ENCODE data around the gene WDR11.
A peak's percentile ranks its signal among the peaks of the same experiment; 100 is the strongest.

Gene WDR11

DNA sequence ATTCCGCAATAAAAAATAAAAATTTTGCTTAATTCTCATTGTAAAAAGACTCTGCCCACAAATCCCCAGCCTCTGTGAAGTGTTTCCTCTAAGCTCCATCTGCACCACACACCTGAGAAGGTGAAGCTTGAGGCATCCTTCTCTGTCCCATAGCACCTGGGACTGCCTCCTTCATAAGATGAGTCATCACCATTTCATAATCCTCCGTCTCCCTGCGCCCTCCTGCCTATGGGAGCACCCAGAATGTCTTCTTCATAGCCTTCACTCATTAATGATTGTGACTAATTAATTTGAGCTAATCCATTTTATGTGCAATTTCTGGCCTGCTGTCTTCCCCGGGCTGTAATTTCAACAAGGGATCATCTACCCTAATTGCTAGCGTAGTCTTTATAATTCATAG is 90.3 kb downstream of the WDR11 start:
- Histone ChIP-seq H4K20me1 (no peaks in the 10 kb centered on the region), H3K4me2 (no peak overlapping the region), H3K9me3 (no peaks in the 10 kb centered on the region), H3K36me3 (no peaks in the 10 kb centered on the region), H3K4me3 (no peak overlapping the region), H3K27me3 (no peaks in the 10 kb centered on the region), H3K27ac (no peak overlapping the region), H3K9ac (no peak overlapping the region), H3K4me1 (0 out of 2 replicates have a peak, but pooled peaks cover 7% of the 10 kb centered on the region)
- TF ChIP-seq Cebpa-rat (IDR thresholded peaks at IDR 0.05): no peak

DNA sequence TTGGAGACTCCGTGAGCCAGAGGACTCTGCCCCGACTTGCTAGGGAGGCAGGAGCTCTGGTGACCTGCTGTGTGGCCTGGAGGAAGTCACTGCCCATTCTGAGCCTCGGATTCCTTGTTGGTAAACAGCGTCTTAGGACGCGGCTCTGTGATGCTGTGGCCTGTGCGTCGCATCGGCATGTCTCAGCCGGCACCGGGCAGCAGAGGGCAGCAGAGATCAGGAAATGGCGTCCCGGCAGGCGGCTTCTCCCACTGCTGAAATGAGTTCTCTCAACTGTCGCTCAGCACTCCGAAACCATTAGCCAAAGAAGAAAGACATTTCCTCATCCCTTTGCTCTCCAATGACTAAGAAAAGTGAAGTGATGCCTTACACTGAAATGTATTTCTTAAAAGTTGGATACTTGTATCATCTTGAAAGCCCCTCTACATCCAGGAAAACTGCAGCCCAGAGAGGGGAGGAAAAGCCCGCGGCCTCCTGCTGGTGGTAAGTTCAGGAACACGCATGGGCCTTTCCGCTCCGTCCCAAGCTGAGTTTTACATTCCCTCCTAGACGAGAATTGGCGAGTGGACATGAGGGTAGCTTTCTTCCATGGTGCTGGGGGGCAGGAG is 91.7 kb downstream of the WDR11 start:
- H4K20me1 ChIP-seq: no peaks in the 10 kb centered on the region
- no peaks in the 10 kb centered on the region for H3K36me3 ChIP-seq
- no peak overlapping the region for H3K4me3 ChIP-seq
- H3K4me1 ChIP-seq: 0 out of 2 replicates have a peak, but pooled peaks cover 7% of the 10 kb centered on the region
- TF ChIP-seq Cebpa-rat (IDR thresholded peaks at IDR 0.05): no peak
- no peak overlapping the region for H3K4me2 ChIP-seq
- H3K27me3 ChIP-seq: no peaks in the 10 kb centered on the region
- H3K9ac ChIP-seq: no peak overlapping the region
- no peaks in the 10 kb centered on the region for H3K9me3 ChIP-seq
- H3K27ac ChIP-seq: no peak overlapping the region

- no peak for TF ChIP-seq Cebpa-rat (IDR thresholded peaks at IDR 0.05)
- Histone ChIP-seq H3K27me3 (no peaks in the 10 kb centered on the region), H3K27ac (no peak overlapping the region), H3K4me2 (no peak overlapping the region), H3K9me3 (no peaks in the 10 kb centered on the region), H3K4me3 (no peak overlapping the region), H4K20me1 (no peaks in the 10 kb centered on the region), H3K36me3 (no peaks in the 10 kb centered on the region), H3K9ac (no peak overlapping the region), H3K4me1 (0 out of 2 replicates have a peak, but pooled peaks cover 7% of the 10 kb centered on the region)
Measured at GRCh38 chr10:120943542-120943941, 92.4 kb downstream of the WDR11 start.

- H3K27ac ChIP-seq: no peak overlapping the region
- H3K27me3 ChIP-seq: peaks cover 5% of the 10 kb centered on the region; the same call in 1 of the 2 replicates
- no peaks in the 10 kb centered on the region for H4K20me1 ChIP-seq
- TF ChIP-seq Cebpa-rat (IDR thresholded peaks at IDR 0.05): no peak
- H3K4me3 ChIP-seq: no peak overlapping the region
- peaks cover 9% of the 10 kb centered on the region for H3K9me3 ChIP-seq
- 0 out of 2 replicates have a peak, but pooled peaks cover 7% of the 10 kb centered on the region for H3K4me1 ChIP-seq
- H3K36me3 ChIP-seq: no peaks in the 10 kb centered on the region
- no peak overlapping the region for H3K4me2 ChIP-seq
- no peak overlapping the region for H3K9ac ChIP-seq
Measured at GRCh38 chr10:120944586-120945125, 93.5 kb downstream of the WDR11 start.

DNA sequence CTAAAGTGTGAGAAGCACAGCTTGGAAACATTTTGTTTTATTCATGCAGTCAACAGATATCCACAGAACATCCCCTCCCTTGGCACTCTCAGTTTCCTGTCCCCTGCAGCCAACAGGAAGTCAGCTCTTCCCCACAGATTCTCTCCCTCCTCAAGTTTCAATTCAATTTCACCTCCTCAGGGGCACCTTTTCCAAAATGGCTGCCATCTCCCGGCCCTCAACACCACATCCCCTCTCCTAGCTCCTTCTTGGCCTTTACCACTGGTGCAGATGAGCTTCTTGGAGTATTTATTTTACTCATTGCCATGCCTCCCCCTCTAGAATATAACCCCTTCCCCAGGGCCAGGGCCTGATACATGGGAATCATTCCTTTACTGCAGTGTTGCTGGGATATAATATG is 94.0 kb downstream of the WDR11 start:
- Histone ChIP-seq H3K4me2 (no peak overlapping the region), H3K4me3 (no peak overlapping the region), H3K9me3 (peaks cover 14% of the 10 kb centered on the region), H3K4me1 (0 out of 2 replicates have a peak, but pooled peaks cover 7% of the 10 kb centered on the region), H3K27ac (no peak overlapping the region), H3K36me3 (no peaks in the 10 kb centered on the region), H3K27me3 (peaks cover 10% of the 10 kb centered on the region; the same call in 1 of the 2 replicates), H4K20me1 (no peaks in the 10 kb centered on the region), H3K9ac (no peak overlapping the region)
- no peak for TF ChIP-seq Cebpa-rat (IDR thresholded peaks at IDR 0.05)

- peaks cover 14% of the 10 kb centered on the region for H3K9me3 ChIP-seq
- peaks cover 10% of the 10 kb centered on the region; the same call in 1 of the 2 replicates for H3K27me3 ChIP-seq
- H3K4me2 ChIP-seq: no peak overlapping the region
- H3K36me3 ChIP-seq: no peaks in the 10 kb centered on the region
- no peak overlapping the region for H3K4me3 ChIP-seq
- H3K4me1 ChIP-seq: 0 out of 2 replicates have a peak, but pooled peaks cover 7% of the 10 kb centered on the region
- no peak for TF ChIP-seq Cebpa-rat (IDR thresholded peaks at IDR 0.05)
- H3K27ac ChIP-seq: no peak overlapping the region
- no peak overlapping the region for H3K9ac ChIP-seq
- no peaks in the 10 kb centered on the region for H4K20me1 ChIP-seq
Measured at GRCh38 chr10:120945801-120946302, 94.7 kb downstream of the WDR11 start.

GRCh38 chr10:120946497-120946896 is 95.3 kb downstream of the WDR11 start:
- Histone ChIP-seq H3K36me3 (no peaks in the 10 kb centered on the region), H3K9ac (no peak overlapping the region), H3K4me1 (0 out of 2 replicates have a peak, but pooled peaks cover 7% of the 10 kb centered on the region), H3K4me2 (no peak overlapping the region), H4K20me1 (no peaks in the 10 kb centered on the region), H3K4me3 (no peak overlapping the region), H3K9me3 (peaks cover 14% of the 10 kb centered on the region), H3K27ac (no peak overlapping the region), H3K27me3 (peaks cover 10% of the 10 kb centered on the region; the same call in 1 of the 2 replicates)
- TF ChIP-seq Cebpa-rat (IDR thresholded peaks at IDR 0.05): no peak

GRCh38 chr10:120948889-120949608 is 97.9 kb downstream of the WDR11 start:
- Histone ChIP-seq H3K9me3 (peaks cover 25% of the 10 kb centered on the region), H3K4me2 (peak overlapping the region; percentile 75), H4K20me1 (no peaks in the 10 kb centered on the region), H3K4me3 (peak overlapping the region; percentile 62), H3K27ac (no peak overlapping the region), H3K36me3 (no peaks in the 10 kb centered on the region), H3K4me1 (0 out of 2 replicates have a peak, but pooled peaks cover 7% of the 10 kb centered on the region), H3K9ac (no peak overlapping the region), H3K27me3 (peaks cover 10% of the 10 kb centered on the region; the same call in 1 of the 2 replicates)
- TF ChIP-seq Cebpa-rat (IDR thresholded peaks at IDR 0.05): no peak

DNA sequence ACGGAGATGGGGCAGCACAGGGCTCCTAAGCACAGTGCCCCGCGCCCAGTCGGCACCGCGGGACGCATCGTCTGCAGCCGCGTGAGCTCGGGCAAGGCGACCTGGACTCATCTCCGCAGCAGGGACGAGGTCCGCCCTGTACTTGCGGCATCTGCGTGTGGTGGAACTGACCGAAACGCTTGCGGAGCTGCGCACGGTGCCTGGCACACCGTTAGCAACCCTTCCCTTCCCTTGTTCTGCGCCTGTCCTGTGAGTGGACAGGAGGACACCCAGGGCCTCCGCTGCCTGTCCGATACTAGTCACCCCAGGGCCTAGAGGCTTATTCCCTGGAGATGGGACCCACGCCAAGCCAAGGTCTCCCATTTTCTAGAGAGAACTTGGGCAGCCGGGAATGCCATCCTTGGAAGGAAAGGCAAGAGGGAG is 98.5 kb downstream of the WDR11 start:
- no peak overlapping the region for H3K27ac ChIP-seq
- H3K4me1 ChIP-seq: 0 out of 2 replicates have a peak, but pooled peaks cover 7% of the 10 kb centered on the region
- no peaks in the 10 kb centered on the region for H4K20me1 ChIP-seq
- no peak for TF ChIP-seq Cebpa-rat (IDR thresholded peaks at IDR 0.05)
- H3K9me3 ChIP-seq: peaks cover 26% of the 10 kb centered on the region
- H3K4me3 ChIP-seq: no peak overlapping the region
- peak overlapping the region; percentile 75; the same call in 1 of the 2 replicates for H3K4me2 ChIP-seq
- H3K36me3 ChIP-seq: no peaks in the 10 kb centered on the region
- no peak overlapping the region for H3K9ac ChIP-seq
- peaks cover 10% of the 10 kb centered on the region; the same call in 1 of the 2 replicates for H3K27me3 ChIP-seq
